Measurements from ENCODE around the gene XXYLT1. TPM values are rescaled to one million over a fixed set of nuclear protein-coding genes. Genes with fewer than 3 reads are reported as not detected.

The XXYLT1 gene
- total and polyA plus RNA-seq, 2 donors from 2014 or later, result 5.7 to 10.7 TPM

- Histone ChIP-seq H3K27me3 (ENCODE audit: control insufficient read depth, insufficient read depth, low read length) (no peaks in the 10 kb centered on the region), H3K27ac (ENCODE audit: low read depth in 2 of 2, low read length in 2 of 2) (no peak overlapping the region), H3K9me3 (ENCODE audit: control insufficient read depth in 2 of 3, insufficient read depth in 1 of 3, low read length in 3 of 3) (no peaks in the 10 kb centered on the region), H3K4me1 (ENCODE audit: control insufficient read depth in 2 of 3, insufficient read depth in 2 of 3, low read depth in 1 of 3, low read length in 3 of 3) (peaks cover 0 to 10% (median 5%) of the 10 kb centered on the region in 3 donors), H3K36me3 (ENCODE audit: control insufficient read depth in 2 of 3, insufficient read depth in 3 of 3, low read length in 3 of 3) (no peaks in the 10 kb centered on the region), H3K4me3 (ENCODE audit: low read length in 3 of 3) (no peak overlapping the region), H3K9ac (ENCODE audit: low read length in 3 of 3) (no peak overlapping the region)
- FAIRE-seq (no peak), DNase-seq (no peak)
- TF ChIP-seq, protein P1, sequence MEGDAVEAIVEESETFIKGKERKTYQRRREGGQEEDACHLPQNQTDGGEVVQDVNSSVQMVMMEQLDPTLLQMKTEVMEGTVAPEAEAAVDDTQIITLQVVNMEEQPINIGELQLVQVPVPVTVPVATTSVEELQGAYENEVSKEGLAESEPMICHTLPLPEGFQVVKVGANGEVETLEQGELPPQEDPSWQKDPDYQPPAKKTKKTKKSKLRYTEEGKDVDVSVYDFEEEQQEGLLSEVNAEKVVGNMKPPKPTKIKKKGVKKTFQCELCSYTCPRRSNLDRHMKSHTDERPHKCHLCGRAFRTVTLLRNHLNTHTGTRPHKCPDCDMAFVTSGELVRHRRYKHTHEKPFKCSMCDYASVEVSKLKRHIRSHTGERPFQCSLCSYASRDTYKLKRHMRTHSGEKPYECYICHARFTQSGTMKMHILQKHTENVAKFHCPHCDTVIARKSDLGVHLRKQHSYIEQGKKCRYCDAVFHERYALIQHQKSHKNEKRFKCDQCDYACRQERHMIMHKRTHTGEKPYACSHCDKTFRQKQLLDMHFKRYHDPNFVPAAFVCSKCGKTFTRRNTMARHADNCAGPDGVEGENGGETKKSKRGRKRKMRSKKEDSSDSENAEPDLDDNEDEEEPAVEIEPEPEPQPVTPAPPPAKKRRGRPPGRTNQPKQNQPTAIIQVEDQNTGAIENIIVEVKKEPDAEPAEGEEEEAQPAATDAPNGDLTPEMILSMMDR (IDR thresholded peaks at IDR 0.05; ENCODE audit: borderline replicate concordance, extremely low read depth, insufficient read depth), result no peak
- intact Hi-C loops (cut with DNase I), result no loop called here
These were observed 123.3 kb downstream of the XXYLT1 start for GRCh38 chr3:195147649-195148080.

DNA sequence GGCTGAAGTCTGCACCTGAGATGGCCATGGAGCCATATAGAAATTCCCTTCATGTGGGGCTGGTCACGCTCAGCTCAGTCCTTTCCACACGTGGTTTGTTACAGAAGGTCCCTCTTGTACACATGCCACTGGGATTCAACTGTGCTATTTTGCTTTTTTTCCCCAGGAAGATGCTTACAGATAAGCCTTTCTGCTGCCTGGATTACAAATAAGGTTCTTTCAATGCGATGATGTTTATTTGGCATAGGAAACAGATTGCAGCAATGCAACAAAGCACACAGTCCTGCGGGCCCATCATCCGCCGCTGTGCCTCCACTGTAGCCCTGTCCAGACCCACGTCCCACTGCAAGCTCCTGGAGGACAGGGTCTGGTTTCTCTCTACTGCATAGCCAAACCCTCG lies 124.8 kb downstream of the XXYLT1 start:
- Histone ChIP-seq H3K9me3 (ENCODE audit: control insufficient read depth in 2 of 3, insufficient read depth in 1 of 3, low read length in 3 of 3) (no peaks in the 10 kb centered on the region), H3K27ac (ENCODE audit: low read depth in 2 of 2, low read length in 2 of 2) (no peak overlapping the region), H3K4me1 (ENCODE audit: control insufficient read depth in 2 of 3, insufficient read depth in 2 of 3, low read depth in 1 of 3, low read length in 3 of 3) (peaks cover 0 to 10% (median 3%) of the 10 kb centered on the region in 3 donors), H3K9ac (ENCODE audit: low read length in 3 of 3) (no peak overlapping the region), H3K27me3 (ENCODE audit: control insufficient read depth, insufficient read depth, low read length) (no peaks in the 10 kb centered on the region), H3K36me3 (ENCODE audit: control insufficient read depth in 2 of 3, insufficient read depth in 3 of 3, low read length in 3 of 3) (no peaks in the 10 kb centered on the region), H3K4me3 (ENCODE audit: low read length in 3 of 3) (no peak overlapping the region)
- DNase-seq (no peak), FAIRE-seq (no peak)
- intact Hi-C loops (cut with DNase I), result no loop called here
- TF ChIP-seq, protein P1 (IDR thresholded peaks at IDR 0.05; ENCODE audit: borderline replicate concordance, extremely low read depth, insufficient read depth), result no peak

DNA sequence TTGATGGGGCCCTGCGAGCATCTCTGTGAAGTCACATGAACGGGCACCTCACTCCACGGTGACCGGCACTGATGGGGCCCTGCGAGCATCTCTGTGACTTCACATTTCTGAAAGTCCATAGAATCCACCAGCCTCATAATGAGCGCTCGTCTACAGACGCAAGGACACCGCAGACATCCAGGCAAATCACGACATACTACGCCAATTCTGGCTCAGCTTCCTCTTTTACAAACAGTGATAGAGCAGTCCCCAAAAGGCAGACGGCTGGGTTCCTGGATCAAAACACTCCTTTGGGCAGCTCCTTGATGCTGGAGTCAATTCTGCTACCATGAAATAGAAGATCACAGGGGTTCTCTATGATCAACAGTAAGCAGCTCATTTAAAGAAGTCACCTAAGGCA lies 125.4 kb downstream of the XXYLT1 start:
- intact Hi-C loops (cut with DNase I), result no loop called here

More for the DNA sequence above, 125.4 kb downstream of the XXYLT1 start:
- Histone ChIP-seq H3K9me3 (ENCODE audit: control insufficient read depth in 2 of 3, insufficient read depth in 1 of 3, low read length in 3 of 3) (no peaks in the 10 kb centered on the region), H3K9ac (ENCODE audit: low read length in 3 of 3) (no peak overlapping the region), H3K4me3 (ENCODE audit: low read length in 3 of 3) (no peak overlapping the region), H3K36me3 (ENCODE audit: control insufficient read depth in 2 of 3, insufficient read depth in 3 of 3, low read length in 3 of 3) (no peaks in the 10 kb centered on the region), H3K27ac (ENCODE audit: low read depth in 2 of 2, low read length in 2 of 2) (no peak overlapping the region), H3K27me3 (ENCODE audit: control insufficient read depth, insufficient read depth, low read length) (no peaks in the 10 kb centered on the region), H3K4me1 (ENCODE audit: control insufficient read depth in 2 of 3, insufficient read depth in 2 of 3, low read depth in 1 of 3, low read length in 3 of 3) (peaks cover 0 to 8% (median 3%) of the 10 kb centered on the region in 3 donors)
- DNase-seq (no peak), FAIRE-seq (no peak)
- TF ChIP-seq, protein P1 (IDR thresholded peaks at IDR 0.05; ENCODE audit: borderline replicate concordance, extremely low read depth, insufficient read depth), result no peak
